Measurements from ENCODE around the gene PLA2G2C. TPM values are rescaled to one million over a fixed set of nuclear protein-coding genes. Genes with fewer than 3 reads are reported as not detected.

The PLA2G2C gene
- total RNA-seq, 1 experiment from 2014 or later, result not detected

GRCh38 chr1:20192364-20192763 is 6.0 kb upstream of the PLA2G2C start:
- Histone ChIP-seq H3K4me3 (no peak overlapping the region), H3K9me3 (no peaks in the 10 kb centered on the region), H3K36me3 (no peaks in the 10 kb centered on the region), H3K27me3 (0 out of 2 replicates have a peak, but pooled peaks cover 3% of the 10 kb centered on the region)
- DNase-seq, result no peak

GRCh38 chr1:20191266-20191825 is 5.0 kb upstream of the PLA2G2C start:
- H3K36me3 ChIP-seq, result no peaks in the 10 kb centered on the region
- no peak for DNase-seq
- H3K27me3 ChIP-seq, result 0 out of 2 replicates have a peak, but pooled peaks cover 3% of the 10 kb centered on the region
- no peak overlapping the region for H3K4me3 ChIP-seq
- H3K9me3 ChIP-seq, result no peaks in the 10 kb centered on the region

GRCh38 chr1:20190256-20191160 is 4.2 kb upstream of the PLA2G2C start:
- H3K9me3 ChIP-seq, result no peaks in the 10 kb centered on the region
- H3K36me3 ChIP-seq, result no peaks in the 10 kb centered on the region
- no peak overlapping the region for H3K4me3 ChIP-seq
- H3K27me3 ChIP-seq, result 0 out of 2 replicates have a peak, but pooled peaks cover 3% of the 10 kb centered on the region
- no peak for DNase-seq

GRCh38 chr1:20189664-20190063 is 3.3 kb upstream of the PLA2G2C start:
- H3K9me3 ChIP-seq, result no peaks in the 10 kb centered on the region
- H3K4me3 ChIP-seq, result no peak overlapping the region
- H3K36me3 ChIP-seq, result no peaks in the 10 kb centered on the region
- 0 out of 2 replicates have a peak, but pooled peaks cover 3% of the 10 kb centered on the region for H3K27me3 ChIP-seq
- no peak for DNase-seq

- no peaks in the 10 kb centered on the region for H3K36me3 ChIP-seq
- 0 out of 2 replicates have a peak, but pooled peaks cover 3% of the 10 kb centered on the region for H3K27me3 ChIP-seq
- no peaks in the 10 kb centered on the region for H3K9me3 ChIP-seq
- H3K4me3 ChIP-seq, result no peak overlapping the region
- DNase-seq, result no peak
Observed at GRCh38 chr1:20188455-20188817, 2.1 kb upstream of the PLA2G2C start.

- 0 out of 2 replicates have a peak, but pooled peaks cover 3% of the 10 kb centered on the region for H3K27me3 ChIP-seq
Observed at GRCh38 chr1:20187813-20188454, 1.6 kb upstream of the PLA2G2C start.

GRCh38 chr1:20187103-20187812 is 940 bp upstream of the PLA2G2C start:
- DNase-seq, result peak; percentile 57
- Histone ChIP-seq H3K27me3 (0 out of 2 replicates have a peak, but pooled peaks cover under 1% of the 10 kb centered on the region), H3K4me3 (no peak overlapping the region), H3K36me3 (no peaks in the 10 kb centered on the region), H3K9me3 (no peaks in the 10 kb centered on the region)

More at GRCh38 chr1:20187813-20188454, 1.6 kb upstream of the PLA2G2C start:
- no peak overlapping the region for H3K4me3 ChIP-seq
- no peaks in the 10 kb centered on the region for H3K36me3 ChIP-seq
- no peak for DNase-seq
- no peaks in the 10 kb centered on the region for H3K9me3 ChIP-seq

GRCh38 chr1:20184997-20185833 is 1.1 kb downstream of the PLA2G2C start:
- no peak for DNase-seq
- H3K4me3 ChIP-seq, result no peak overlapping the region
- H3K36me3 ChIP-seq, result no peaks in the 10 kb centered on the region
- no peaks in the 10 kb centered on the region for H3K27me3 ChIP-seq
- no peaks in the 10 kb centered on the region for H3K9me3 ChIP-seq

GRCh38 chr1:20184481-20184900 is 1.8 kb downstream of the PLA2G2C start:
- Histone ChIP-seq H3K36me3 (no peaks in the 10 kb centered on the region), H3K9me3 (no peaks in the 10 kb centered on the region), H3K27me3 (no peaks in the 10 kb centered on the region), H3K4me3 (no peak overlapping the region)
- DNase-seq, result no peak

- DNase-seq, result no peak
- no peaks in the 10 kb centered on the region for H3K27me3 ChIP-seq
- H3K9me3 ChIP-seq, result no peaks in the 10 kb centered on the region
- H3K4me3 ChIP-seq, result no peak overlapping the region
- H3K36me3 ChIP-seq, result no peaks in the 10 kb centered on the region
Observed at GRCh38 chr1:20183616-20184271, 2.6 kb downstream of the PLA2G2C start.

- no peak for DNase-seq
- Histone ChIP-seq H3K9me3 (no peaks in the 10 kb centered on the region), H3K27me3 (no peaks in the 10 kb centered on the region), H3K36me3 (no peaks in the 10 kb centered on the region), H3K4me3 (no peak overlapping the region)
Observed at GRCh38 chr1:20183035-20183434, 3.3 kb downstream of the PLA2G2C start.

GRCh38 chr1:20182415-20182814 is 3.9 kb downstream of the PLA2G2C start:
- no peaks in the 10 kb centered on the region for H3K36me3 ChIP-seq
- H3K27me3 ChIP-seq, result 0 out of 2 replicates have a peak, but pooled peaks cover 2% of the 10 kb centered on the region
- no peak overlapping the region for H3K4me3 ChIP-seq
- no peaks in the 10 kb centered on the region for H3K9me3 ChIP-seq
- no peak for DNase-seq

GRCh38 chr1:20180844-20181207 is 5.5 kb downstream of the PLA2G2C start:
- no peak overlapping the region for H3K4me3 ChIP-seq
- no peaks in the 10 kb centered on the region for H3K9me3 ChIP-seq
- 0 out of 2 replicates have a peak, but pooled peaks cover 2% of the 10 kb centered on the region for H3K27me3 ChIP-seq
- DNase-seq, result no peak
- H3K36me3 ChIP-seq, result no peaks in the 10 kb centered on the region

- H3K36me3 ChIP-seq, result no peaks in the 10 kb centered on the region
- 0 out of 2 replicates have a peak, but pooled peaks cover 2% of the 10 kb centered on the region for H3K27me3 ChIP-seq
- H3K9me3 ChIP-seq, result no peaks in the 10 kb centered on the region
- no peak overlapping the region for H3K4me3 ChIP-seq
- no peak for DNase-seq
Observed at GRCh38 chr1:20180129-20180843, 6.0 kb downstream of the PLA2G2C start.

All from MG63 (cell line).